Measurements from ENCODE around the gene FAM170B. TPM values are rescaled to one million over a fixed set of nuclear protein-coding genes. Genes with fewer than 3 reads are reported as not detected.

FAM170B gene
- total RNA-seq, 6 donors from 2014 or later, result 0.24 TPM; not detected in 5

- Histone ChIP-seq H3K27me3 (no peaks in the 10 kb centered on the region), H3K36me3 (no peaks in the 10 kb centered on the region), H3K4me3 (no peak overlapping the region), H3K4me1 (peaks cover 17 to 26% (median 20%) of the 10 kb centered on the region in 4 donors), H3K27ac (no peak overlapping the region), H3K9me3 (no peaks in the 10 kb centered on the region)
- no peak for TF ChIP-seq EP300 (IDR thresholded peaks at IDR 0.05)
- no peak for TF ChIP-seq POLR2A (IDR thresholded peaks at IDR 0.05)
- TF ChIP-seq CTCF (IDR thresholded peaks at IDR 0.05), result no peak
- TF ChIP-seq POLR2AphosphoS5 (IDR thresholded peaks at IDR 0.05), result no peak
- 89 to 93% methylated on average over 6 of the region's 6 CpGs for WGBS, 2 donors
- no peak for DNase-seq
- no peak for ATAC-seq (ENCODE audit: low FRiP score in 2 of 2)
Observed at GRCh38 chr10:49178489-49179471, 45.0 kb upstream of the FAM170B start.

- DNase-seq, result peak in 1 of 2 donors; percentile 76
- H3K27me3 ChIP-seq, result no peaks in the 10 kb centered on the region
- WGBS, 2 donors, result 51 to 62% methylated on average over 9 of the region's 9 CpGs
- peaks cover 12 to 21% (median 17%) of the 10 kb centered on the region in 4 donors for H3K4me1 ChIP-seq
- ATAC-seq (ENCODE audit: low FRiP score in 2 of 2), result peak; percentile 73 to 91
- TF ChIP-seq CTCF (IDR thresholded peaks at IDR 0.05) (no peak), POLR2AphosphoS5 (IDR thresholded peaks at IDR 0.05) (no peak), POLR2A (IDR thresholded peaks at IDR 0.05) (no peak), EP300 (IDR thresholded peaks at IDR 0.05) (no peak)
- H3K9me3 ChIP-seq, result no peaks in the 10 kb centered on the region
- peak overlapping the region in 3 of 4 donors; percentile 31 to 67 (median 55) for H3K27ac ChIP-seq
- H3K36me3 ChIP-seq, result no peaks in the 10 kb centered on the region
- no peak overlapping the region for H3K4me3 ChIP-seq
Observed at GRCh38 chr10:49177391-49178355, 43.9 kb upstream of the FAM170B start.

- H3K4me1 ChIP-seq, result peaks cover 12 to 18% (median 15%) of the 10 kb centered on the region in 4 donors
- H3K27me3 ChIP-seq, result no peaks in the 10 kb centered on the region
- ATAC-seq (ENCODE audit: low FRiP score in 2 of 2), result no peak
- no peak for TF ChIP-seq POLR2A (IDR thresholded peaks at IDR 0.05)
- TF ChIP-seq CTCF (IDR thresholded peaks at IDR 0.05), result no peak
- no peak for TF ChIP-seq POLR2AphosphoS5 (IDR thresholded peaks at IDR 0.05)
- no peak for TF ChIP-seq EP300 (IDR thresholded peaks at IDR 0.05)
- H3K27ac ChIP-seq, result peak overlapping the region in 1 of 4 donors; percentile 67
- no peak for DNase-seq
- H3K4me3 ChIP-seq, result no peak overlapping the region
- no peaks in the 10 kb centered on the region for H3K9me3 ChIP-seq
- no peaks in the 10 kb centered on the region for H3K36me3 ChIP-seq
- WGBS, 2 donors, result 84 to 95% methylated on average over 16 to 19 of the region's 19 CpGs
Observed at GRCh38 chr10:49176310-49177268, 42.8 kb upstream of the FAM170B start.
